Kidney (tissue), 14 donors: Measurements from ENCODE around the gene CTSS. TPM values are rescaled to one million over a fixed set of nuclear protein-coding genes. Genes with fewer than 3 reads are reported as not detected.
A peak's percentile ranks its signal among the peaks of the same experiment; 100 is the strongest.

ENCODE experiments used
- DNase-seq, 5 donors: peaks; one replicate each; pipeline ENCODE4 v3.0.0-alpha.2; 2013 to 2020
- FAIRE-seq: peaks from 2 replicates; lab custom pipeline; 2012; peaks lifted over from hg19 to GRCh38; lab: Jason Lieb, UNC
- H3K27ac ChIP-seq, 2 donors: one replicate each; pipeline ENCODE4 v1.7.0; 2013; ENCODE audit warnings: low read depth in 2 of 2, low read length in 2 of 2, inconsistent platforms in 1 of 2
- H3K27me3 ChIP-seq: one replicate; pipeline ENCODE4 v1.7.1; 2013; ENCODE audit warnings: low read length, inconsistent platforms; ENCODE audit not compliant: control insufficient read depth, insufficient read depth
- H3K36me3 ChIP-seq, 3 donors: one replicate each; pipeline versions ENCODE4 v1.7.0 to v1.7.1; 2013; ENCODE audit warnings: low read length in 3 of 3, control low read depth in 1 of 3, inconsistent platforms in 1 of 3; ENCODE audit not compliant: insufficient read depth in 3 of 3, control insufficient read depth in 2 of 3
- H3K4me1 ChIP-seq, 3 donors: one replicate each; pipeline versions ENCODE4 v1.7.0 to v1.7.1; 2013; ENCODE audit warnings: low read length in 3 of 3, inconsistent platforms in 1 of 3, low read depth in 1 of 3; ENCODE audit not compliant: control insufficient read depth in 2 of 3, insufficient read depth in 2 of 3
- H3K4me3 ChIP-seq, 3 donors: one replicate each; pipeline versions ENCODE4 v1.7.0 to v1.8.1; 2013; ENCODE audit warnings: low read length in 3 of 3, control low read depth in 1 of 3, inconsistent platforms in 1 of 3
- H3K9ac ChIP-seq, 3 donors: one replicate each; pipeline versions ENCODE4 v1.7.0 to v1.7.1; 2013; ENCODE audit warnings: low read length in 3 of 3, control low read depth in 1 of 3, inconsistent platforms in 1 of 3
- H3K9me3 ChIP-seq, 3 donors: one replicate each; pipeline versions ENCODE4 v1.7.0 to v1.7.1; 2013; ENCODE audit warnings: low read length in 3 of 3, control low read depth in 1 of 3, inconsistent platforms in 1 of 3; ENCODE audit not compliant: control insufficient read depth in 2 of 3, insufficient read depth in 1 of 3
- CTCF ChIP-seq: IDR thresholded peaks from 3 replicates; pipeline ENCODE4 v1.5.1; 2012; ENCODE audit warnings: mild to moderate bottlenecking, moderate library complexity, borderline replicate concordance; ENCODE audit not compliant: insufficient read depth; ENCODE audit errors: extremely low read depth
- intact Hi-C: fragments of 100-400 bp; cut with DNase I; formaldehyde crosslinking; loops from one replicate; pipeline ENCODE4 v1.11.1; 2022
- polyA plus RNA-seq: library from polyadenylated mRNA; stranded (reverse); fragments of 350-450 nt; fragmentation: Illumina TruSeq; extraction: RNeasy Lipid Tissue Mini Kit (QIAGEN cat#74804); gene quantifications from one replicate; pipeline ENCODE4 v1.2.3, GENCODE V29; 2014; ENCODE audit warnings: low read depth, low replicate concordance; ENCODE audit not compliant: insufficient read depth
- total RNA-seq: library from RNA; stranded (reverse); fragmentation: NEBNext Ultra II Directional; extraction: Animal tissue kit (Norgen Biotek cat#: 25700); gene quantifications from one replicate; pipeline ENCODE4 v1.2.1, GENCODE V29; 2021
- donor health status: control.
- donor health status: control.
- donor health status: control.
- donor health status: control.
- donor health status: control.
- donor health status: DM: yes; HTN: yes; CAD: no.
- donor health status: Normal renal cell carcinoma (clear cell type).

CTSS gene
- total and polyA plus RNA-seq, 2 donors from 2014 or later: 5.3 to 109 TPM

DNA sequence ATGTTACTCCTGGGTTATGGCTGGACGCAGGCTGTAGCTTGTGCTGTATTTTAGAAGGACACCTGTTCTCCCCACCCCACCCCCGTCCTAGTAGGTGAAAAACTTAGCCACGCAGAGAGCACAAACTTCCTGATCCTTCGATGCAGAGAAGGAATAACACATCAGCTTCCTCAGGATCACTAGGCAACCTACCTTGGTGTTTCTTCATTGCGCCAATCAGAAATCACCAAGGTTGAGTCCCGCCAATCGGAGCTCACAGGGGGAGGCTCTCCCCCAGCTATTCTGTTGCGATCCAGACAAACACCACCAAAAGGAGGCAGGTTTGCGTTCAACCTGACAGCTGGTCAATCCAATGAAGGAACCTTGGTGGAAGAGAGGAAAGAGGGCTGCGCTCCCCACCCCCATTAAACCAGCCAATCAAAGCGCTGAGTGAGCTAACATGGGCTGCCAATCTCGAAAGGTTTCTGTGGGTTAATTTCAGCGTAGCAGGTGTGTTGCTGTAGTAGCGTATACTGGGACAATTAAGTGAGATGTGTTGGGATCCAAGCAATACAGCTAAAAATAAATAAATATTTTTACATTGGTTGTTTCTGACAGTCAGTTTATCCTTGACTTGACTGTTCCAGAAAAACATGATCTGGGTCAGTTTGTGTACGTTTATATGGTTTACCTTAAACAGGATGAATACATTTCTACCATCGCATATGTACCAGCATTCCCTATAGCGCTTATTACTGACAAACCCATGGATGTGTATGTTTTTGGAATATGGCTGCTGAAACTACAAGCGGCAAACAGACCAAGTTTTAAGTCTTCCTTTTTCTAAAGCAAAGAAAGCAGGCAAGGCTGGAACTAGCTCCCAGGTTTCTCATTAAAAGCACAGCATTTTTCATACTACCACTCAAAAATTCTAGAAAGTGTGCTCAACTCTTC, 68.3 kb downstream of the CTSS start, which contains the start of gene GOLPH3L:
Gene GOLPH3L (minus strand): TSS at position 160 of the 933 bp plus-strand sequence. CDS start 2,316 bp downstream, outside the sequence.
- no peaks in the 10 kb centered on the region for H3K9me3 ChIP-seq
- TF ChIP-seq CTCF: no peak
- DNase-seq (peak; percentile 95 to 99 (median 98)), FAIRE-seq (peak; percentile 99)
- H3K27me3 ChIP-seq: no peaks in the 10 kb centered on the region
- peak within 1 kb of the TSS; percentile 63 to 98 (median 75) for H3K9ac ChIP-seq
- peaks cover 0 to 3% (median 0%) of the 10 kb centered on the region in 3 donors for H3K4me1 ChIP-seq
- H3K27ac ChIP-seq: peak within 1 kb of the TSS in 1 of 2 donors; percentile 69
- intact Hi-C loops: no loop called here
- peak within 1 kb of the TSS; percentile 96 to 100 (median 97) for H3K4me3 ChIP-seq
- H3K36me3 ChIP-seq: peaks cover 2 to 12% (median 3%) of the 10 kb centered on the region in 3 donors

- Histone ChIP-seq H3K9ac (peak overlapping the region; percentile 56 to 98 (median 63)), H3K9me3 (no peaks in the 10 kb centered on the region), H3K4me1 (peaks cover 0 to 3% (median 0%) of the 10 kb centered on the region in 3 donors), H3K27ac (peak overlapping the region in 1 of 2 donors; percentile 69), H3K36me3 (peaks cover 2 to 15% (median 3%) of the 10 kb centered on the region in 3 donors), H3K4me3 (peak overlapping the region; percentile 96 to 100 (median 97)), H3K27me3 (no peaks in the 10 kb centered on the region)
- DNase-seq: peak in 1 of 5 donors; percentile 39
- intact Hi-C loops: no loop called here
- no peak for TF ChIP-seq CTCF
- no peak for FAIRE-seq
Observed at GRCh38 chr1:150696590-150696989, 69.0 kb downstream of the CTSS start.

DNA sequence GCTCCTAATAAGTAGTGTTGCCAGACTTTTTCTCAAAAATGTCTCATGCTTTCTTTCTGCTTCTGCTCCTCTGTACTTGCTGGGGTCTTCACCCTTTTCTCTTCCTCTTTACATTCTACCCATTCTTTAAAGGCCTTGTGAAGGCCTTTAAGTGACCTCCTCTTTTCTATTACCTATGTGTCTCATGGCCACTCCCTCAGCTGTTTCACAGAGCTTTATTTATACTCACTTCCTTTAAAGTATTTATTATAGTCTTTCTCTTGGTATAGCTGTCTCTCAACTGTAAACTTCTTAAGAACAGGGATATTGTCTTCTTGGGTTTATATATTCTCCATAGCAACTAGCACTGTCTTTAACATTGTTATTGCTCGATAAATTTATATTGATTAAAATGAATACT, 69.4 kb downstream of the CTSS start:
- H3K4me3 ChIP-seq: peak overlapping the region; percentile 96 to 100 (median 97)
- H3K27me3 ChIP-seq: no peaks in the 10 kb centered on the region
- no peak for TF ChIP-seq CTCF
- FAIRE-seq (no peak), DNase-seq (no peak)
- peak overlapping the region in 1 of 3 donors; percentile 7 for H3K9ac ChIP-seq
- no peaks in the 10 kb centered on the region for H3K9me3 ChIP-seq
- no peak overlapping the region for H3K27ac ChIP-seq
- H3K36me3 ChIP-seq: peaks cover 2 to 15% (median 3%) of the 10 kb centered on the region in 3 donors
- intact Hi-C loops: no loop called here
- peaks cover 0 to 3% (median 0%) of the 10 kb centered on the region in 3 donors for H3K4me1 ChIP-seq
